Small intestine (tissue), 7 donors: ENCODE measurements around the gene TMEM144. TPM values are rescaled to one million over a fixed set of nuclear protein-coding genes. Genes with fewer than 3 reads are reported as not detected.

Source experiments
- DNase-seq, 2 donors: peaks; one replicate each; pipeline versions ENCODE4 v3.0.0 to v3.0.0-alpha.2; 2013
- FAIRE-seq: peaks from 2 replicates; lab custom pipeline; 2012; peaks lifted over from hg19 to GRCh38; lab: Jason Lieb, UNC
- H3K27ac ChIP-seq, 3 donors: one replicate each; pipeline ENCODE4 v1.5.1; 2013; ENCODE audit warnings: low read length in 2 of 3, mild to moderate bottlenecking in 2 of 3, control low read depth in 1 of 3, inconsistent platforms in 1 of 3, low read depth in 1 of 3, moderate library complexity in 1 of 3
- H3K27me3 ChIP-seq, 3 donors: one replicate each; pipeline ENCODE4 v1.6.1; 2013; ENCODE audit warnings: low read length in 3 of 3, inconsistent platforms in 1 of 3; ENCODE audit not compliant: control insufficient read depth in 3 of 3, insufficient read depth in 3 of 3
- H3K36me3 ChIP-seq, 3 donors: one replicate each; pipeline ENCODE4 v1.6.1; 2013; ENCODE audit warnings: low read length in 3 of 3, inconsistent platforms in 1 of 3, low read depth in 1 of 3, mild to moderate bottlenecking in 1 of 3, moderate library complexity in 1 of 3; ENCODE audit not compliant: control insufficient read depth in 3 of 3, insufficient read depth in 2 of 3
- H3K4me1 ChIP-seq, 3 donors: one replicate each; pipeline ENCODE4 v1.6.1; 2013; ENCODE audit warnings: low read length in 2 of 3, inconsistent platforms in 1 of 3, low read depth in 1 of 3, mild to moderate bottlenecking in 1 of 3, moderate library complexity in 1 of 3; ENCODE audit not compliant: control insufficient read depth in 3 of 3, insufficient read depth in 2 of 3
- H3K4me3 ChIP-seq, 3 donors: one replicate each; pipeline ENCODE4 v1.5.1; 2013; ENCODE audit warnings: low read length in 3 of 3, control low read depth in 1 of 3, inconsistent platforms in 1 of 3, low read depth in 1 of 3, mild to moderate bottlenecking in 1 of 3, moderate library complexity in 1 of 3
- H3K9me3 ChIP-seq, 2 donors: one replicate each; pipeline ENCODE4 v1.6.1; 2013; ENCODE audit warnings: low read depth in 1 of 2, low read length in 1 of 2; ENCODE audit not compliant: control insufficient read depth in 2 of 2, insufficient read depth in 1 of 2
- WGBS, 3 donors: extraction: QIAGEN DNeasy Blood & Tissue Kit; methylation state at CpG; one replicate each; pipeline ENCODE4 v1.1.7; 2013; 5-methylcytosine and 5-hydroxymethylcytosine counted together
- polyA plus RNA-seq, 4 donors: library from polyadenylated mRNA; stranded (reverse) in 3 of 4; unstranded in 1 of 4; fragments of 200-250 nt in 3 of 4; fragments of 120-200 nt in 1 of 4; gene quantifications; one replicate each; pipeline versions ENCODE4 v1.2.1 to v1.2.3, GENCODE V29; 2013
- donor health status: healthy with polysubstance abuse.
- donor health status: control.
- donor health status: control.
- donor health status: Bipolar disorder and iron deficiency.
- donor health status: healthy.

The TMEM144 gene
- polyA plus RNA-seq, 4 donors, result 10.1 to 120 (median 13.6) TPM

GRCh38 chr4:158168606-158169005 is 41.7 kb upstream of the TMEM144 start:
- H3K36me3 ChIP-seq, result peaks cover 0 to 8% (median 3%) of the 10 kb centered on the region in 3 donors
- H3K27me3 ChIP-seq, result no peaks in the 10 kb centered on the region
- H3K27ac ChIP-seq, result peak overlapping the region in 2 of 3 donors; percentile 75 to 83
- FAIRE-seq (no peak), DNase-seq (no peak)
- H3K9me3 ChIP-seq, result no peaks in the 10 kb centered on the region
- H3K4me3 ChIP-seq, result peak overlapping the region in 1 of 3 donors; percentile 70
- peaks cover 0 to 8% (median 0%) of the 10 kb centered on the region in 3 donors for H3K4me1 ChIP-seq
- WGBS, 3 donors, result 71 to 85% (median 78%) methylated on average over 5 of the region's 5 CpGs

- WGBS, 3 donors, result 23 to 51% (median 49%) methylated on average over 3 of the region's 3 CpGs
- Histone ChIP-seq H3K36me3 (peaks cover 0 to 8% (median 0%) of the 10 kb centered on the region in 3 donors), H3K27ac (peak overlapping the region in 2 of 3 donors; percentile 69 to 83), H3K9me3 (no peaks in the 10 kb centered on the region), H3K4me3 (peak overlapping the region in 1 of 3 donors; percentile 70), H3K27me3 (no peaks in the 10 kb centered on the region), H3K4me1 (peaks cover 0 to 15% (median 0%) of the 10 kb centered on the region in 3 donors)
- DNase-seq (no peak), FAIRE-seq (no peak)
Observed at GRCh38 chr4:158169506-158169905, 40.8 kb upstream of the TMEM144 start.

GRCh38 chr4:158169931-158170690 is 40.2 kb upstream of the TMEM144 start:
- FAIRE-seq, result no peak
- H3K4me3 ChIP-seq, result peak overlapping the region in 1 of 3 donors; percentile 70
- peaks cover 0 to 8% (median 0%) of the 10 kb centered on the region in 3 donors for H3K36me3 ChIP-seq
- H3K27me3 ChIP-seq, result no peaks in the 10 kb centered on the region
- H3K4me1 ChIP-seq, result peaks cover 0 to 21% (median 0%) of the 10 kb centered on the region in 3 donors
- H3K27ac ChIP-seq, result peak overlapping the region in 2 of 3 donors; percentile 69 to 83
- DNase-seq, result peak in 1 of 2 donors; percentile 13
- no peaks in the 10 kb centered on the region for H3K9me3 ChIP-seq
- 30 to 61% (median 54%) methylated on average over 18 of the region's 18 CpGs for WGBS, 3 donors

- H3K36me3 ChIP-seq, result peaks cover 0 to 8% (median 0%) of the 10 kb centered on the region in 3 donors
- 28 to 50% (median 42%) methylated on average over 42 of the region's 42 CpGs for WGBS, 3 donors
- H3K4me3 ChIP-seq, result peak overlapping the region in 2 of 3 donors; percentile 9 to 70
- DNase-seq (peak; percentile 54 to 88), FAIRE-seq (no peak)
- H3K9me3 ChIP-seq, result no peaks in the 10 kb centered on the region
- peak overlapping the region in 2 of 3 donors; percentile 69 to 83 for H3K27ac ChIP-seq
- H3K27me3 ChIP-seq, result no peaks in the 10 kb centered on the region
- H3K4me1 ChIP-seq, result peaks cover 0 to 21% (median 0%) of the 10 kb centered on the region in 3 donors
Observed at GRCh38 chr4:158170691-158171561, 39.4 kb upstream of the TMEM144 start.

- Histone ChIP-seq H3K4me1 (peaks cover 0 to 21% (median 2%) of the 10 kb centered on the region in 3 donors), H3K36me3 (peaks cover 0 to 8% (median 0%) of the 10 kb centered on the region in 3 donors), H3K9me3 (no peaks in the 10 kb centered on the region), H3K27me3 (no peaks in the 10 kb centered on the region), H3K4me3 (peak within 1 kb of the TSS in 2 of 3 donors; percentile 31 to 56), H3K27ac (peak within 1 kb of the TSS; percentile 36 to 83 (median 81))
- WGBS, 3 donors, result 1 to 7% (median 7%) methylated on average over 12 of the region's 12 CpGs
- FAIRE-seq, result no peak
- DNase-seq, result peak; percentile 78 to 90
Observed at GRCh38 chr4:158172261-158173258, 37.7 kb upstream of the TMEM144 start, which contains the start of gene GASK1B. Gene GASK1B, minus strand, starts transcription at chr4:158173025. Its CDS starts 1,650 bp downstream, at chr4:158171375.

- DNase-seq (peak in 1 of 2 donors; percentile 59), FAIRE-seq (no peak)
- 13 to 57% (median 38%) methylated on average over 2 of the region's 2 CpGs for WGBS, 3 donors
Observed at GRCh38 chr4:158176108-158176507, 34.2 kb upstream of the TMEM144 start.

GRCh38 chr4:158176776-158177175 is 33.5 kb upstream of the TMEM144 start:
- DNase-seq (no peak), FAIRE-seq (no peak)
- H3K4me1 ChIP-seq, result peaks cover 0 to 15% (median 2%) of the 10 kb centered on the region in 3 donors
- no peak overlapping the region for H3K4me3 ChIP-seq
- H3K36me3 ChIP-seq, result no peaks in the 10 kb centered on the region
- H3K27me3 ChIP-seq, result no peaks in the 10 kb centered on the region
- H3K27ac ChIP-seq, result no peak overlapping the region
- H3K9me3 ChIP-seq, result no peaks in the 10 kb centered on the region

More at GRCh38 chr4:158176108-158176507, 34.2 kb upstream of the TMEM144 start:
- peaks cover 0 to under 1% (median 0%) of the 10 kb centered on the region in 3 donors for H3K36me3 ChIP-seq
- H3K27me3 ChIP-seq, result no peaks in the 10 kb centered on the region
- no peak overlapping the region for H3K4me3 ChIP-seq
- H3K27ac ChIP-seq, result peak overlapping the region in 1 of 3 donors; percentile 3
- no peaks in the 10 kb centered on the region for H3K9me3 ChIP-seq
- H3K4me1 ChIP-seq, result peaks cover 0 to 15% (median 2%) of the 10 kb centered on the region in 3 donors
